Calu3 (cell line): ENCODE measurements around the gene RNF19B. TPM values are rescaled to one million over a fixed set of nuclear protein-coding genes. Genes with fewer than 3 reads are reported as not detected.

Source experiments
- BruUV-seq: library from RNA; stranded (reverse); fragments of 400-500 nt; replicated peaks from 2 replicates; lab custom pipeline; 2021; lab: Mats Ljungman, UMichigan
- CTCF ChIA-PET: fragments of 300-600 bp; sonication (Branson Sonifier 250); formaldehyde crosslinking; loops from one replicate; lab custom pipeline; 2022; ENCODE audit warnings: antibody characterized with exemption; lab: Charles Lee
- DNase-seq: peaks from one replicate; pipeline ENCODE4 v3.0.0; 2022
- H3K27ac Mint-ChIP-seq: one replicate; pipeline ENCODE4 v1.8.0; 2022; ENCODE audit warnings: mixed read lengths; ENCODE audit not compliant: unreplicated experiment
- H3K27me3 Mint-ChIP-seq: one replicate; pipeline ENCODE4 v1.8.0; 2022; ENCODE audit warnings: mixed read lengths; ENCODE audit not compliant: unreplicated experiment
- H3K36me3 Mint-ChIP-seq: one replicate; pipeline ENCODE4 v1.8.0; 2022; ENCODE audit warnings: mild to moderate bottlenecking, moderate library complexity, mixed read lengths; ENCODE audit not compliant: insufficient read depth, unreplicated experiment
- H3K4me1 Mint-ChIP-seq: one replicate; pipeline ENCODE4 v1.8.0; 2022; ENCODE audit warnings: mild to moderate bottlenecking, low read depth, mixed read lengths; ENCODE audit not compliant: unreplicated experiment
- H3K4me3 Mint-ChIP-seq: one replicate; pipeline ENCODE4 v1.8.0; 2022; ENCODE audit warnings: mild to moderate bottlenecking, low read depth, moderate library complexity, mixed read lengths; ENCODE audit not compliant: unreplicated experiment
- H3K9me3 Mint-ChIP-seq: one replicate; pipeline ENCODE4 v1.8.0; 2022; ENCODE audit warnings: low read depth, mixed read lengths; ENCODE audit not compliant: unreplicated experiment
- CTCF ChIP-seq: fragments of 200-600 bp; IDR thresholded peaks from one replicate; pipeline ENCODE4 v1.8.0; 2022; ENCODE audit warnings: antibody characterized with exemption; ENCODE audit not compliant: unreplicated experiment
- intact Hi-C: fragments of 100-400 bp; cut with micrococcal nuclease; formaldehyde crosslinking; loops from one replicate; pipeline ENCODE4 v1.10.0; 2022; ENCODE audit not compliant: unreplicated experiment
- total RNA-seq: library from RNA; stranded (reverse); gene quantifications from 2 replicates; pipeline ENCODE4 v1.2.3, GENCODE V29; 2022

Gene RNF19B
- total RNA-seq, 1 experiment from 2014 or later = 21.5 TPM

- Mint-ChIP-seq H3K9me3 (no peaks in the 10 kb centered on the region), H3K4me1 (peaks cover 15% of the 10 kb centered on the region), H3K4me3 (peak overlapping the region; percentile 84), H3K27me3 (no peaks in the 10 kb centered on the region), H3K36me3 (peaks cover 29% of the 10 kb centered on the region), H3K27ac (peak overlapping the region; percentile 45)
- BruUV-seq = no TSS peak
- TF ChIP-seq CTCF = no peak
- no peak for DNase-seq
- CTCF ChIA-PET = interaction anchor here (0.5 to 1.2 kb wide), 5 partner anchors 8 to 509 kb away, joined by 3 to 4 read pairs (median 3); no protein-coding TSS in a partner anchor
- intact Hi-C loops = no loop called here
Measured at GRCh38 chr1:32962248-32962896, 2.2 kb downstream of the RNF19B start.

- Mint-ChIP-seq H3K27me3 (no peaks in the 10 kb centered on the region), H3K9me3 (no peaks in the 10 kb centered on the region), H3K27ac (no peak overlapping the region), H3K4me1 (peaks cover 16% of the 10 kb centered on the region), H3K4me3 (peak overlapping the region; percentile 18), H3K36me3 (peaks cover 29% of the 10 kb centered on the region)
- no TSS peak for BruUV-seq
- CTCF ChIA-PET = no interaction called here
- no peak for TF ChIP-seq CTCF
- intact Hi-C loops = no loop called here
- DNase-seq = no peak
Measured at GRCh38 chr1:32960819-32961355, 3.7 kb downstream of the RNF19B start.

GRCh38 chr1:32960342-32960741 is 4.3 kb downstream of the RNF19B start:
- Mint-ChIP-seq H3K4me3 (no peak overlapping the region), H3K27ac (no peak overlapping the region), H3K9me3 (no peaks in the 10 kb centered on the region), H3K4me1 (peaks cover 22% of the 10 kb centered on the region), H3K36me3 (peaks cover 29% of the 10 kb centered on the region), H3K27me3 (no peaks in the 10 kb centered on the region)
- no peak for TF ChIP-seq CTCF
- intact Hi-C loops = no loop called here
- CTCF ChIA-PET = no interaction called here
- BruUV-seq = no TSS peak
- DNase-seq = no peak

GRCh38 chr1:32958827-32959226 is 5.8 kb downstream of the RNF19B start:
- Mint-ChIP-seq H3K36me3 (peaks cover 17% of the 10 kb centered on the region), H3K27me3 (no peaks in the 10 kb centered on the region), H3K9me3 (no peaks in the 10 kb centered on the region), H3K27ac (no peak overlapping the region), H3K4me1 (peaks cover 31% of the 10 kb centered on the region), H3K4me3 (no peak overlapping the region)
- DNase-seq = no peak
- BruUV-seq = no TSS peak
- intact Hi-C loops = no loop called here
- no peak for TF ChIP-seq CTCF
- CTCF ChIA-PET = no interaction called here
